Inflammatory macrophage (primary cell): ENCODE measurements around the gene POLN.

Experiments
- DNase-seq, 2 donors: peaks; one replicate each; pipeline ENCODE4 v3.0.0-alpha.2; 2020 to 2022

POLN gene

GRCh38 chr4:2068566-2068965 lies 173.4 kb downstream of the POLN start:
- DNase-seq = no peak

- no peak for DNase-seq
Observed at GRCh38 chr4:2068198-2068470, 173.8 kb downstream of the POLN start.

- no peak for DNase-seq
Observed at GRCh38 chr4:2067446-2068197, 174.3 kb downstream of the POLN start.

- DNase-seq = no peak
Observed at GRCh38 chr4:2066571-2067445, 175.1 kb downstream of the POLN start.

GRCh38 chr4:2066011-2066551 lies 175.8 kb downstream of the POLN start:
- no peak for DNase-seq

GRCh38 chr4:2065106-2065930 lies 176.6 kb downstream of the POLN start:
- DNase-seq = no peak

GRCh38 chr4:2064276-2064991 lies 177.5 kb downstream of the POLN start:
- DNase-seq = no peak

GRCh38 chr4:2063557-2064275 lies 178.2 kb downstream of the POLN start:
- no peak for DNase-seq

- DNase-seq = no peak
Observed at GRCh38 chr4:2062808-2063524, 179.0 kb downstream of the POLN start.

GRCh38 chr4:2062168-2062807 lies 179.6 kb downstream of the POLN start:
- no peak for DNase-seq

GRCh38 chr4:2061186-2062131 lies 180.5 kb downstream of the POLN start:
- DNase-seq = no peak

GRCh38 chr4:2060611-2061185 lies 181.2 kb downstream of the POLN start:
- no peak for DNase-seq

GRCh38 chr4:2059726-2060602 lies 182.0 kb downstream of the POLN start:
- peak in 1 of 2 donors; percentile 12 for DNase-seq

- peak; percentile 29 to 77 for DNase-seq
Observed at GRCh38 chr4:2059046-2059725, 182.7 kb downstream of the POLN start, which contains the start of gene NAT8L. Gene NAT8L (plus strand): TSS chr4:2059327. CDS start chr4:2059512, 185 bp downstream.

GRCh38 chr4:2058264-2059045 lies 183.5 kb downstream of the POLN start:
- DNase-seq = no peak
